GM12878 (cell line): ENCODE results near the gene LMO2. TPM values are rescaled to one million over a fixed set of nuclear protein-coding genes. Genes with fewer than 3 reads are reported as not detected.

Experiments
- ATAC-seq: fragments of 200-7000 bp; cut with Tn5 transposase; 3 replicates; pipeline ENCODE4 v1.9.1; 2020; ENCODE audit warnings: mild to moderate bottlenecking, moderate library complexity
- BruUV-seq: library from RNA; stranded (reverse); fragments of 400-500 nt; replicated peaks from 2 replicates; lab custom pipeline; 2021; lab: Mats Ljungman, UMichigan
- CTCF ChIA-PET: fragments of 300-600 bp; sonication (Branson Sonifier 250); formaldehyde crosslinking; extraction: SDS; loops from one replicate; lab custom pipeline; 2021; ENCODE audit warnings: inconsistent platforms; lab: Yijun Ruan, JAX
- POLR2A ChIA-PET: fragments of 350-600 bp; formaldehyde crosslinking; extraction: SDS; loops from one replicate; lab custom pipeline; 2021; ENCODE audit warnings: inconsistent platforms; lab: Charles Lee
- RAD21 ChIA-PET: fragments of 300-600 bp; sonication (Branson Sonifier 250); formaldehyde crosslinking; loops from one replicate; lab custom pipeline; 2023; ENCODE audit warnings: antibody characterized with exemption; ENCODE audit not compliant: unreplicated experiment; lab: Charles Lee
- SMC1A ChIA-PET: fragments of 300-600 bp; sonication (Branson Sonifier 250); formaldehyde crosslinking; loops from one replicate; lab custom pipeline; 2023; ENCODE audit not compliant: unreplicated experiment, uncharacterized antibody; lab: Charles Lee
- DNase-seq: peaks from one replicate; pipeline ENCODE4 v3.0.0-alpha.2; 2011; ENCODE audit warnings: low read depth, low spot score
- FAIRE-seq: peaks from 3 replicates; lab custom pipeline; 2011; peaks lifted over from hg19 to GRCh38; lab: Jason Lieb, UNC
- H2AFZ ChIP-seq: 2 replicates; pipeline ENCODE4 v1.6.0; 2011; ENCODE audit warnings: low read depth, low read length, control low read depth; ENCODE audit not compliant: control insufficient read depth
- H3K27ac ChIP-seq: 2 replicates; pipeline ENCODE4 v1.5.1; 2011; ENCODE audit warnings: control low read depth; ENCODE audit not compliant: control insufficient read depth, insufficient read depth
- H3K27me3 ChIP-seq, 2 experiments: replicated peaks in 1 of 2; 2 replicates each; pipeline versions ENCODE4 v1.6.0 to v1.6.1; 2011; ENCODE audit warnings: low read length in 1 of 2; ENCODE audit not compliant: control insufficient read depth in 2 of 2, insufficient read depth in 2 of 2
- H3K36me3 ChIP-seq, 2 experiments: 2 replicates each; pipeline ENCODE4 v1.5.1; 2011; ENCODE audit warnings: low read length in 1 of 2; ENCODE audit not compliant: control insufficient read depth in 2 of 2, insufficient read depth in 2 of 2
- H3K4me1 ChIP-seq: 2 replicates; pipeline ENCODE4 v1.6.1; 2011; ENCODE audit warnings: mild to moderate bottlenecking, low read length, moderate library complexity, mixed read lengths; ENCODE audit not compliant: control insufficient read depth, insufficient read depth
- H3K4me2 ChIP-seq: 2 replicates; pipeline ENCODE4 v1.6.0; 2011; ENCODE audit warnings: control low read depth; ENCODE audit not compliant: control insufficient read depth, insufficient read depth
- H3K4me3 ChIP-seq: fragments of 200-600 bp; sonication (generic); 2 replicates; pipeline ENCODE4 v1.5.1; 2016
- H3K79me2 ChIP-seq: 2 replicates; pipeline ENCODE4 v1.6.0; 2011; ENCODE audit warnings: low read length; ENCODE audit not compliant: control insufficient read depth, insufficient read depth
- H3K9ac ChIP-seq: 2 replicates; pipeline ENCODE4 v1.8.0; 2011; ENCODE audit warnings: low read length, control low read depth, mixed read lengths; ENCODE audit not compliant: control insufficient read depth, insufficient read depth
- H3K9me3 ChIP-seq: replicated peaks from 3 replicates; pipeline ENCODE4 v1.5.1; 2011; ENCODE audit warnings: mild to moderate bottlenecking, low read length; ENCODE audit not compliant: control insufficient read depth, insufficient read depth
- H4K20me1 ChIP-seq: 2 replicates; pipeline ENCODE4 v1.6.0; 2011; ENCODE audit not compliant: control insufficient read depth, insufficient read depth
- CUX1 ChIP-seq: IDR thresholded peaks from 2 replicates; pipeline ENCODE4 v1.6.1; 2012; ENCODE audit warnings: improper control_type of control experiment, low read depth, low read length; ENCODE audit not compliant: insufficient replicate concordance
- ZNF687 ChIP-seq: fragments of 450-650 bp; IDR thresholded peaks from 2 replicates; pipeline ENCODE4 v1.6.1; 2017; ENCODE audit warnings: mild to moderate bottlenecking, moderate library complexity
- WGBS: methylation state at CpG from one replicate; pipeline ENCODE4 v1.1.6; 2016; ENCODE audit warnings: low lambda C conversion rate; ENCODE audit not compliant: insufficient replicate concordance, insufficient coverage; ENCODE audit errors: missing lambda C conversion rate; 5-methylcytosine and 5-hydroxymethylcytosine counted together
- in situ Hi-C: fragments of 300-500 bp; cut with MboI; formaldehyde crosslinking; loops from 9 replicates; pipeline ENCODE4 v1.14.3; 2018; ENCODE audit warnings: mixed read lengths
- intact Hi-C: fragments of 100-400 bp; cut with micrococcal nuclease; formaldehyde crosslinking; loops from one replicate; pipeline ENCODE4 v1.14.2; 2022; ENCODE audit not compliant: unreplicated experiment
- polyA plus RNA-seq, 11 experiments: library from polyadenylated mRNA; depleted of rRNA in 4 of 11; unstranded in 6 of 11; stranded (reverse) in 5 of 11; fragments of >200 nt; fragmentation: Nextera tagmentation in 4 of 11; fragmentation: Illumina TruSeq in 1 of 11; extraction: Ambion mirVana in 4 of 11; extraction: Trizol in 1 of 11; gene quantifications; 1 replicate in 1 of 11; 2 replicates in 10 of 11; pipeline versions ENCODE4 v1.2.1 to v1.2.3, GENCODE V29; 2011 to 2016; ENCODE audit warnings: inconsistent platforms in 2 of 11, missing spikeins in 2 of 11, low read depth in 1 of 11
- total RNA-seq, 4 experiments: library from RNA; depleted of rRNA in 3 of 4; stranded (reverse); fragments of >200 nt in 3 of 4; fragmentation: Illumina TruSeq in 1 of 4; extraction: Trizol in 1 of 4; gene quantifications; 2 replicates each; pipeline versions ENCODE4 v1.2.1 to v1.2.3, GENCODE V29; 2013 to 2021

Gene LMO2
- total and polyA plus RNA-seq, 10 of the 15 experiments (the other 5 are each of a cell fraction or from before 2014, with no cell fraction given), result 0.29 to 1.9 (median 1.1) TPM; not detected in 1

GRCh38 chr11:33909150-33909549 lies 17.3 kb upstream of the LMO2 start (continued):
- TF ChIP-seq CUX1, result no peak

GRCh38 chr11:33907421-33907820 lies 15.5 kb upstream of the LMO2 start:
- in situ Hi-C loops, result no loop called here
- no peak for TF ChIP-seq ZNF687
- ChIA-PET POLR2A (no interaction called here), CTCF (no interaction called here), RAD21 (no interaction called here), SMC1A (no interaction called here)
- H2AFZ ChIP-seq, result peak overlapping the region; percentile 7; the same call in 1 of the 2 replicates
- H3K36me3 ChIP-seq, result no peaks in the 10 kb centered on the region
- no peak overlapping the region for H3K4me3 ChIP-seq
- H3K27ac ChIP-seq, result no peak overlapping the region
- intact Hi-C loops, result no loop called here
- no peaks in the 10 kb centered on the region; the same call in 2 of the 3 replicates for H3K9me3 ChIP-seq
- H3K4me2 ChIP-seq, result no peak overlapping the region
- no peaks in the 10 kb centered on the region for H3K79me2 ChIP-seq
- H4K20me1 ChIP-seq, result no peaks in the 10 kb centered on the region
- no TSS peak for BruUV-seq
- no peak overlapping the region for H3K9ac ChIP-seq
- no peak for ATAC-seq
- H3K4me1 ChIP-seq, result peaks cover 10% of the 10 kb centered on the region
- H3K27me3 ChIP-seq, result no peaks in the 10 kb centered on the region
- WGBS, result 40% methylated on average over 9 of the region's 9 CpGs
- no peak for DNase-seq
- FAIRE-seq, result no peak
